T follicular helper cell (primary cell): ENCODE measurements around the gene KRT31.
"Not testable (repeated sequence)": the region's sequence is repeated elsewhere in the genome, so short reads cannot be mapped to it uniquely, and the experiment has no call there.

ENCODE experiments used
- DNase-seq: peaks from one replicate; pipeline ENCODE4 v3.0.0-alpha.2; 2020; ENCODE audit warnings: low read depth

KRT31 gene

GRCh38 chr17:41387670-41388069 is 9.7 kb downstream of the KRT31 start:
- no peak for DNase-seq

GRCh38 chr17:41386227-41386626 is 11.2 kb downstream of the KRT31 start:
- no peak for DNase-seq

- no peak for DNase-seq
These were observed 13.7 kb downstream of the KRT31 start for GRCh38 chr17:41383690-41384089.

GRCh38 chr17:41382394-41382793 is 15.0 kb downstream of the KRT31 start:
- DNase-seq = no peak

- DNase-seq = not testable (repeated sequence)
These were observed 15.5 kb downstream of the KRT31 start, which contains the start of gene KRT34 for GRCh38 chr17:41381943-41382342. Gene KRT34 (minus strand): TSS chr17:41382306. CDS start chr17:41382246, 60 bp downstream.

GRCh38 chr17:41380091-41380490 is 17.3 kb downstream of the KRT31 start:
- DNase-seq = not testable (repeated sequence)

- DNase-seq = no peak
These were observed 19.9 kb downstream of the KRT31 start for GRCh38 chr17:41377546-41377945.

GRCh38 chr17:41369713-41370112 is 27.7 kb downstream of the KRT31 start, which contains the start of gene KRT33B:
Gene KRT33B (minus strand): TSS chr17:41369813. CDS start chr17:41369750, 63 bp downstream.
- no peak for DNase-seq

- DNase-seq = no peak
These were observed 28.4 kb downstream of the KRT31 start for GRCh38 chr17:41369023-41369422.

GRCh38 chr17:41367426-41368075 is 29.9 kb downstream of the KRT31 start:
- DNase-seq = no peak

- DNase-seq = no peak
These were observed 31.3 kb downstream of the KRT31 start for GRCh38 chr17:41366070-41366469.

- no peak for DNase-seq
These were observed 33.5 kb downstream of the KRT31 start for GRCh38 chr17:41363881-41364280.

GRCh38 chr17:41360296-41360995 is 37.0 kb downstream of the KRT31 start:
- no peak for DNase-seq

- DNase-seq = no peak
These were observed 42.9 kb downstream of the KRT31 start for GRCh38 chr17:41354536-41354935.

GRCh38 chr17:41352597-41353366 is 44.6 kb downstream of the KRT31 start:
- no peak for DNase-seq

GRCh38 chr17:41351177-41351576 is 46.2 kb downstream of the KRT31 start:
- DNase-seq = no peak

- not testable (repeated sequence) for DNase-seq
These were observed 47.0 kb downstream of the KRT31 start, which contains the start of gene KRT33A for GRCh38 chr17:41350381-41350878. Gene KRT33A (minus strand): TSS chr17:41350828. CDS start chr17:41350767, 61 bp downstream.

GRCh38 chr17:41347869-41348760 is 49.3 kb downstream of the KRT31 start:
- DNase-seq = no peak

- DNase-seq = not testable (repeated sequence)
These were observed 51.0 kb downstream of the KRT31 start for GRCh38 chr17:41346421-41346820.

GRCh38 chr17:41345992-41346391 is 51.4 kb downstream of the KRT31 start:
- DNase-seq = no peak
